GM23338 (cell line): ENCODE measurements around the gene NR3C1. TPM values are rescaled to one million over a fixed set of nuclear protein-coding genes. Genes with fewer than 3 reads are reported as not detected.

Experiments used
- ATAC-seq: fragments of 200-7000 bp; cut with Tn5 transposase; 3 replicates; pipeline ENCODE4 v1.9.1; 2020
- DNase-seq: peaks from one replicate; pipeline ENCODE4 v3.0.0-alpha.2; 2015; ENCODE audit warnings: low spot score
- H2AFZ ChIP-seq: fragments of 200-600 bp; sonication (generic); 2 replicates; pipeline ENCODE4 v1.8.0; 2016; ENCODE audit warnings: antibody characterized with exemption, mild to moderate bottlenecking, moderate library complexity
- H3F3A ChIP-seq: fragments of 200-600 bp; sonication (generic); replicated peaks from 2 replicates; pipeline ENCODE4 v1.8.0; 2017; ENCODE audit warnings: antibody characterized with exemption, mixed run types, low read depth
- H3K27ac ChIP-seq: fragments of 200-600 bp; sonication (generic); 2 replicates; pipeline ENCODE4 v1.6.1; 2016; ENCODE audit warnings: low read depth
- H3K27me3 ChIP-seq: fragments of 200-600 bp; sonication (generic); 2 replicates; pipeline ENCODE4 v1.8.0; 2016; ENCODE audit warnings: mild to moderate bottlenecking, mixed run types, moderate library complexity; ENCODE audit not compliant: insufficient read depth
- H3K36me3 ChIP-seq: fragments of 200-600 bp; sonication (generic); 2 replicates; pipeline ENCODE4 v1.8.0; 2016; ENCODE audit warnings: mild to moderate bottlenecking; ENCODE audit not compliant: insufficient read depth
- H3K4me1 ChIP-seq: fragments of 200-600 bp; sonication (generic); 2 replicates; pipeline ENCODE4 v1.8.0; 2016; ENCODE audit warnings: mild to moderate bottlenecking, moderate library complexity; ENCODE audit not compliant: insufficient read depth
- H3K4me2 ChIP-seq: fragments of 200-600 bp; sonication (generic); 2 replicates; pipeline ENCODE4 v1.7.1; 2017; ENCODE audit warnings: mixed run types
- H3K4me3 ChIP-seq: fragments of 200-600 bp; sonication (generic); 2 replicates; pipeline ENCODE4 v1.6.1; 2016; ENCODE audit warnings: mixed run types
- H3K79me2 ChIP-seq: fragments of 200-600 bp; sonication (generic); replicated peaks from 2 replicates; pipeline ENCODE4 v1.8.0; 2017; ENCODE audit warnings: mild to moderate bottlenecking; ENCODE audit not compliant: insufficient read depth
- H3K9me2 ChIP-seq: fragments of 200-600 bp; sonication (generic); 2 replicates; pipeline ENCODE4 v1.8.0; 2017; ENCODE audit not compliant: insufficient read depth
- H4K20me1 ChIP-seq: fragments of 200-600 bp; sonication (generic); replicated peaks from 2 replicates; pipeline ENCODE4 v1.8.0; 2017; ENCODE audit warnings: mild to moderate bottlenecking; ENCODE audit not compliant: insufficient read depth
- H3K27ac Mint-ChIP-seq: 2 replicates; pipeline ENCODE4 v1.8.0; 2020; ENCODE audit warnings: inconsistent platforms, mild to moderate bottlenecking, moderate library complexity, mixed read lengths
- H3K27me3 Mint-ChIP-seq: 3 replicates; pipeline ENCODE4 v1.8.0; 2022; ENCODE audit warnings: low read depth, mild to moderate bottlenecking, moderate library complexity, mixed read lengths, inconsistent platforms; ENCODE audit not compliant: insufficient read depth, poor library complexity
- H3K36me3 Mint-ChIP-seq: 3 replicates; pipeline ENCODE4 v1.8.0; 2021; ENCODE audit warnings: low read depth, mild to moderate bottlenecking, inconsistent platforms, moderate library complexity, mixed read lengths
- H3K4me1 Mint-ChIP-seq: 3 replicates; pipeline ENCODE4 v1.8.0; 2020; ENCODE audit warnings: mild to moderate bottlenecking, inconsistent platforms, mixed read lengths
- H3K4me3 Mint-ChIP-seq: 3 replicates; pipeline ENCODE4 v1.8.0; 2021; ENCODE audit warnings: moderate library complexity, mild to moderate bottlenecking, inconsistent platforms, mixed read lengths
- H3K9me3 Mint-ChIP-seq: 3 replicates; pipeline ENCODE4 v1.8.0; 2020; ENCODE audit warnings: moderate library complexity, mild to moderate bottlenecking, inconsistent platforms, mixed read lengths
- CREB1 ChIP-seq: fragments of 250-450 bp; sonication (Bioruptor Pico); IDR thresholded peaks from 2 replicates; pipeline ENCODE4 v1.5.0; 2020; ENCODE audit warnings: low read depth, mild to moderate bottlenecking, moderate library complexity
- CTCF ChIP-seq, 2 experiments: fragments of 200-600 bp in 1 of 2; sonication (generic) in 1 of 2; conservative IDR thresholded peaks; 2 replicates each; pipeline versions ENCODE4 v1.5.1 to v1.6.1; 2016 to 2017; ENCODE audit warnings: antibody characterized with exemption in 2 of 2, low read depth in 2 of 2, mild to moderate bottlenecking in 2 of 2, moderate library complexity in 1 of 2
- ETS1 ChIP-seq: IDR thresholded peaks from 2 replicates; pipeline ENCODE4 v1.6.1; 2016; ENCODE audit warnings: antibody characterized with exemption
- EZH2 ChIP-seq: fragments of 200-600 bp; sonication (generic); IDR thresholded peaks from one replicate; pipeline ENCODE4 v1.8.0; 2017; ENCODE audit warnings: antibody characterized with exemption, mild to moderate bottlenecking, low read depth; ENCODE audit not compliant: unreplicated experiment
- EZH2phosphoT487 ChIP-seq: fragments of 200-600 bp; sonication (generic); IDR thresholded peaks from one replicate; pipeline ENCODE4 v1.8.1; 2018; ENCODE audit warnings: antibody characterized with exemption; ENCODE audit not compliant: unreplicated experiment
- NANOG ChIP-seq: IDR thresholded peaks from 2 replicates; pipeline ENCODE4 v1.6.1; 2016; ENCODE audit warnings: antibody characterized with exemption, borderline replicate concordance
- POLR2AphosphoS5 ChIP-seq: IDR thresholded peaks from 2 replicates; pipeline ENCODE4 v1.6.1; 2016; ENCODE audit warnings: antibody characterized with exemption, low read depth
- ZNF462 ChIP-seq: fragments of 250-450 bp; sonication (Bioruptor Pico); IDR thresholded peaks from 2 replicates; pipeline ENCODE4 v1.5.0; 2020; ENCODE audit warnings: mild to moderate bottlenecking, moderate library complexity
- polyA plus RNA-seq: library from polyadenylated mRNA; unstranded; fragments of >200 nt; fragmentation: Nextera tagmentation; extraction: Ambion mirVana; gene quantifications from 2 replicates; pipeline ENCODE4 v1.2.1, GENCODE V29; 2016
- total RNA-seq: library from RNA; depleted of rRNA; stranded (reverse); fragments of >200 nt; shearing (Covaris generic); gene quantifications from 2 replicates; pipeline ENCODE4 v1.2.3, GENCODE V29; 2014

Gene NR3C1
- total and polyA plus RNA-seq, 2 experiments from 2014 or later: 1.2 to 4.6 TPM

- no peak for ATAC-seq
- Histone ChIP-seq H3K27ac (no peak overlapping the region), H3K27me3 (no peaks in the 10 kb centered on the region), H3K9me2 (0 out of 2 replicates have a peak, but pooled peaks cover 3% of the 10 kb centered on the region), H4K20me1 (no peaks in the 10 kb centered on the region; the same call in 1 of the 2 replicates), H3F3A (no peaks in the 10 kb centered on the region), H2AFZ (no peak overlapping the region), H3K4me1 (no peaks in the 10 kb centered on the region), H3K79me2 (no peaks in the 10 kb centered on the region), H3K4me2 (no peak overlapping the region), H3K36me3 (0 out of 2 replicates have a peak, but pooled peaks cover 4% of the 10 kb centered on the region), H3K4me3 (no peak overlapping the region)
- Mint-ChIP-seq H3K36me3 (peaks cover 8% of the 10 kb centered on the region; the same call in 2 of the 3 replicates), H3K27me3 (peaks cover 1% of the 10 kb centered on the region), H3K4me1 (peaks cover 2% of the 10 kb centered on the region; the same call in 1 of the 3 replicates), H3K4me3 (no peak overlapping the region), H3K27ac (no peak overlapping the region), H3K9me3 (peaks cover 19% of the 10 kb centered on the region; the same call in 2 of the 3 replicates)
- TF ChIP-seq POLR2AphosphoS5 (no peak), NANOG (no peak), EZH2 (no peak), ZNF462 (CRISPR knock-in tag) (no peak), EZH2phosphoT487 (no peak), CTCF (conservative IDR thresholded peaks at IDR 0.05; ENCODE audit: low read depth in 2 of 2) (no peak), CREB1 (CRISPR knock-in tag) (no peak), ETS1 (no peak)
- DNase-seq: no peak
Observed at GRCh38 chr5:143262393-143263174, 140.9 kb downstream of the NR3C1 start.
